ENCODE data around the gene B4GALT1. TPM values are rescaled to one million over a fixed set of nuclear protein-coding genes. Genes with fewer than 3 reads are reported as not detected.
A peak's percentile ranks its signal among the peaks of the same experiment; 100 is the strongest.

Gene B4GALT1
- total RNA-seq, 4 donors from 2014 or later, result 51.6 to 74.4 (median 65.3) TPM

GRCh38 chr9:33105504-33105903, 61.6 kb downstream of the B4GALT1 start:
- no peak overlapping the region for H3K4me3 ChIP-seq
- TF ChIP-seq POLR2A (IDR thresholded peaks at IDR 0.05) (no peak), CTCF (IDR thresholded peaks at IDR 0.05) (no peak), EP300 (IDR thresholded peaks at IDR 0.05) (no peak)
- peaks cover 0 to 9% (median 0%) of the 10 kb centered on the region in 3 donors for H3K36me3 ChIP-seq
- H3K27me3 ChIP-seq, result no peaks in the 10 kb centered on the region
- H3K27ac ChIP-seq, result no peak overlapping the region
- H3K9me3 ChIP-seq, result no peaks in the 10 kb centered on the region
- H3K4me1 ChIP-seq, result peaks cover 0 to 26% (median 7%) of the 10 kb centered on the region in 4 donors
- no peak for DNase-seq (ENCODE audit: low spot score in 2 of 2)
- WGBS, 2 donors, result 76 to 83% methylated on average over 5 of the region's 5 CpGs

- Histone ChIP-seq H3K9me3 (no peaks in the 10 kb centered on the region), H3K4me3 (no peak overlapping the region), H3K36me3 (no peaks in the 10 kb centered on the region), H3K27ac (peak overlapping the region in 2 of 4 donors; percentile 16 to 34), H3K27me3 (no peaks in the 10 kb centered on the region), H3K4me1 (peaks cover 0 to 26% (median 7%) of the 10 kb centered on the region in 4 donors)
- no peak for DNase-seq (ENCODE audit: low spot score in 2 of 2)
- 89 to 94% methylated on average over 7 of the region's 7 CpGs for WGBS, 2 donors
- TF ChIP-seq POLR2A (IDR thresholded peaks at IDR 0.05) (no peak), EP300 (IDR thresholded peaks at IDR 0.05) (no peak), CTCF (IDR thresholded peaks at IDR 0.05) (no peak)
Observed at GRCh38 chr9:33104401-33104800, 62.7 kb downstream of the B4GALT1 start.

GRCh38 chr9:33103501-33104281, 63.4 kb downstream of the B4GALT1 start:
- peaks cover 0 to 26% (median 7%) of the 10 kb centered on the region in 4 donors for H3K4me1 ChIP-seq
- H3K27ac ChIP-seq, result peak overlapping the region in 2 of 4 donors; percentile 16 to 56
- no peak overlapping the region for H3K4me3 ChIP-seq
- DNase-seq (ENCODE audit: low spot score in 2 of 2), result no peak
- H3K27me3 ChIP-seq, result no peaks in the 10 kb centered on the region
- TF ChIP-seq EP300 (IDR thresholded peaks at IDR 0.05), result peak in 1 of 2 donors; percentile 27
- TF ChIP-seq CTCF (IDR thresholded peaks at IDR 0.05), result no peak
- no peaks in the 10 kb centered on the region for H3K9me3 ChIP-seq
- WGBS, 2 donors, result 50 to 60% methylated on average over 8 of the region's 8 CpGs
- H3K36me3 ChIP-seq, result no peaks in the 10 kb centered on the region

GRCh38 chr9:33102551-33103210, 64.5 kb downstream of the B4GALT1 start:
- H3K9me3 ChIP-seq, result no peaks in the 10 kb centered on the region
- TF ChIP-seq POLR2A (IDR thresholded peaks at IDR 0.05) (no peak), CTCF (IDR thresholded peaks at IDR 0.05) (no peak), EP300 (IDR thresholded peaks at IDR 0.05) (no peak)
- no peaks in the 10 kb centered on the region for H3K36me3 ChIP-seq
- peaks cover 0 to 20% (median 6%) of the 10 kb centered on the region in 4 donors for H3K4me1 ChIP-seq
- peak overlapping the region in 1 of 4 donors; percentile 56 for H3K27ac ChIP-seq
- no peak for DNase-seq (ENCODE audit: low spot score in 2 of 2)
- no peak overlapping the region for H3K4me3 ChIP-seq
- 93 to 95% methylated on average over 12 of the region's 13 CpGs for WGBS, 2 donors
- no peaks in the 10 kb centered on the region for H3K27me3 ChIP-seq
